HG03135 (cell line): ENCODE data around the gene ARHGAP15.

Experiments used
- ATAC-seq: cut with Tn5 transposase; IDR thresholded peaks from one replicate; pipeline ENCODE4 v1.9.1; 2021; ENCODE audit warnings: mild to moderate bottlenecking, moderate library complexity; ENCODE audit not compliant: unreplicated experiment

The ARHGAP15 gene

GRCh38 chr2:143163499-143163898 is 34.3 kb downstream of the ARHGAP15 start:
- ATAC-seq, result no peak

GRCh38 chr2:143165291-143165690 is 36.1 kb downstream of the ARHGAP15 start:
- no peak for ATAC-seq

GRCh38 chr2:143169105-143169504 is 39.9 kb downstream of the ARHGAP15 start:
- no peak for ATAC-seq

- ATAC-seq, result no peak
Measured at GRCh38 chr2:143171817-143172216, 42.6 kb downstream of the ARHGAP15 start.

GRCh38 chr2:143175438-143175837 is 46.2 kb downstream of the ARHGAP15 start:
- no peak for ATAC-seq

- peak; percentile 28 for ATAC-seq
Measured at GRCh38 chr2:143176606-143177005, 47.4 kb downstream of the ARHGAP15 start.

- peak; percentile 96 for ATAC-seq
Measured at GRCh38 chr2:143177096-143177786, 48.0 kb downstream of the ARHGAP15 start.

- ATAC-seq, result no peak
Measured at GRCh38 chr2:143181494-143181893, 52.3 kb downstream of the ARHGAP15 start.

- ATAC-seq, result no peak
Measured at GRCh38 chr2:143182649-143183048, 53.4 kb downstream of the ARHGAP15 start.

GRCh38 chr2:143183804-143184463 is 54.7 kb downstream of the ARHGAP15 start:
- ATAC-seq, result no peak

GRCh38 chr2:143186876-143187275 is 57.7 kb downstream of the ARHGAP15 start:
- no peak for ATAC-seq

GRCh38 chr2:143190431-143190830 is 61.2 kb downstream of the ARHGAP15 start:
- ATAC-seq, result no peak

GRCh38 chr2:143192106-143192505 is 62.9 kb downstream of the ARHGAP15 start:
- ATAC-seq, result no peak

- no peak for ATAC-seq
Measured at GRCh38 chr2:143192716-143193115, 63.5 kb downstream of the ARHGAP15 start.

GRCh38 chr2:143193121-143193520 is 63.9 kb downstream of the ARHGAP15 start:
- no peak for ATAC-seq

GRCh38 chr2:143195511-143195910 is 66.3 kb downstream of the ARHGAP15 start:
- no peak for ATAC-seq

GRCh38 chr2:143204062-143204461 is 74.8 kb downstream of the ARHGAP15 start:
- no peak for ATAC-seq

- no peak for ATAC-seq
Measured at GRCh38 chr2:143205106-143205764, 76.0 kb downstream of the ARHGAP15 start.

GRCh38 chr2:143209570-143210445 is 80.6 kb downstream of the ARHGAP15 start:
- no peak for ATAC-seq

GRCh38 chr2:143210446-143210819 is 81.2 kb downstream of the ARHGAP15 start:
- no peak for ATAC-seq

- no peak for ATAC-seq
Measured at GRCh38 chr2:143217512-143218115, 88.4 kb downstream of the ARHGAP15 start.
